NAMALWA (cell line): ENCODE measurements around the gene PDE4DIP.
"Not testable (repeated sequence)": the region's sequence is repeated elsewhere in the genome, so short reads cannot be mapped to it uniquely, and the experiment has no call there.

Experiments used
- DNase-seq: peaks from one replicate; pipeline ENCODE4 v3.0.0-alpha.2; 2015; ENCODE audit warnings: low spot score

PDE4DIP gene

DNA sequence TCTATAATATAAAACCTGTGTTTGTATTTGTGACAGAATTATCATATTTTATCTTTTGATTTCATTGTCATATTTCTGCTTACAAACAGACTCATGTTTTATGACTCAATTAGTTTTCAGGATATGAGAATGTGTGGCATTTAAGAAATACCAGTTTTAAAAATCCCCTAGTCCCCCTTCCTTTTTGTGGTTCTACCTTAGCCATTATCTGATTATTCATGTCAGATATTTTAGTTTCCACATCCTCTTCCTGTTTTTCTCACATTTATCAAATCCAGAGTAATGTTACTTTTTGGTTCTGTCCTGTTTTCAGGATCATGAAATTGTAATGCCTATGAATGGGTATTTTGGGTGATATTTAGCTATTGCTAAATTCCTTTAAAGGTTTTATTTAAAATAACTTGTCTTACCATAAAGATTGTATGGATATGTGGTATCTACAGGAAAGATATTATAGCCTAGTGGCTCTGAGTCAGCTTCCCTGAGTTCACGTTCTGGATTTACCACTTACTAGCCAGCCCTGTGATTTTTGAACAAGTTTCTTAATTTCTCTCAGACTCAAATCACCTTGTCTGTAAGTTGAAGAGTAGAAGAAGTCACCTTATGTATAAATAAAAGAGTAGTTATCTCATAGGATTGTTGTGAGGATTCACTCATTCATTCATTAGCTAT is 131.8 kb downstream of the PDE4DIP start:
- DNase-seq = not testable (repeated sequence)

- DNase-seq = not testable (repeated sequence)
Observed at GRCh38 chr1:148977785-148978184, 133.6 kb downstream of the PDE4DIP start.

- not testable (repeated sequence) for DNase-seq
Observed at GRCh38 chr1:148989378-148989777, 145.2 kb downstream of the PDE4DIP start.

GRCh38 chr1:148990233-148990788 is 146.1 kb downstream of the PDE4DIP start:
- DNase-seq = not testable (repeated sequence)

- DNase-seq = not testable (repeated sequence)
Observed at GRCh38 chr1:148991818-148992217, 147.6 kb downstream of the PDE4DIP start.

DNA sequence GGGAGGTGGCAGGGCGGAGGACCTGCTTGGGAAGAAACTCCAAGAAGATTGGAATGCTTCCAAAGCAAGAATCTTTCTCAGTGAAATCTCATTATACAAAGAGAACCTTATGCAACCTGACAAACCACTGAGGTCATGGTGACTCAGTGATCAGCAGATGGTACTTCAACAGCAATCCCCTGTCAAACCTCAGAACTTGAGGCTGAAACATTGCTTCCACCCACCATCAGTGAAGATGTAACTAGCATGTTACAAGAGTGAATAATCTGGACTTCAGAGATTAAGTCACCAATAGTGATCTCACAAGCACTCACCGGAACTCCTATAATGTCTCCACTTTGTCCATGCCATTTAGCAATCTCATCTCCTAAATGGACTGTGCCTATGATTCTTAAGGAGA is 148.1 kb downstream of the PDE4DIP start:
- DNase-seq = not testable (repeated sequence)

DNA sequence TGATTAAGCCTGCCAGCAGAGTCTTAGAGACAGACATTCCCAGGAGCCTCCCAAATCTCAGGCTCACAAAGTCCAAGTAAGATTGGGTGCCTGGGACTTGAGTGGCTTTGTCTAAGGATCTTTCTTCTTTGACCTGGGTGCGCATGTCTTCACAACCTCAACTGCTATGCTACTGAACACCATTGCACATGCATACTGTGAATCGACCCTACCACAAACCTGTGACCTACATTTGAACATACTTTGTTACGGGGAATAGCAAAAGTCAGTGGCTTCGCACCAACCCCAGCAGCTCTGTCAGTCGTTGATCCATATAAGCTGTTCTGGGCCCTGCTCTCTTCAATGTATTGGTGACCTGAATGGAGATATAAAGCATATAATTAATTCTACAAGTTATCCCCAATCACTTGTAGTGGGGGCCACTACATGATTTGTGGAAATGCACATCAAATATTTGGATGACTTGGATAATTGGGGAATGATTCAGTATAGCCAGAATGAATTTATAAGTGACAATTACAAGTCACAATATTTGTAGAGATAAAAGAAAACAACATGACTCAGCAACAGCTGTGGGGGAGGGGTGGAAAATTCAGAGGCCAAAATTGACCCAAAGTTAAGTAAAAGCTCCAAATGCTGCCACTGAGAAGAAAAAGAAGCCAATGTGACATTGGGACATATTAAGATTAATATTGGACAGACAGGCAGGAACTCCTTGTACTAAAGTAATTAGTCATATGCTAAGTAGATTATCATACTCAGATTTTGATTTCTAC is 152.4 kb downstream of the PDE4DIP start:
- DNase-seq = not testable (repeated sequence)

DNA sequence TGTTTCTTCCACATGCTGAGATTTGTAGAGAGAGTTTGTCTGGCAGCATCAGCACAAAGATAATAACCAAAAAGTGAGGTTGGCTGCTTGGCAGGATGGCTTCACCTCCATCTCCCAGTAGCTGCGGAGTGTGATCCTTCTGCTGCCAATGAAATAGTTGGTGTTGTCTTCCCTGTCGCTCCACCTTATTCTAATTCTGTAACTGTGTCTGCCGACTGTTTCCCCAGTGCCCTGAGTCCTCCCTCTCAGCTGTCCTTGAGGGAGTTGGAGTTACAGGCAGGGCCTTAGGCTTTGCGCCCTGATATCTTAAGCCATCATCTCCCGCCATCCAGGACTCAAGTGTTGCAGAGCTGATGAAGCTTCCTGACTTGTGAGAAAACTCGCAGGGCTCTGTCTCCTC is 153.2 kb downstream of the PDE4DIP start:
- not testable (repeated sequence) for DNase-seq

GRCh38 chr1:149002664-149003063 is 158.4 kb downstream of the PDE4DIP start:
- not testable (repeated sequence) for DNase-seq

GRCh38 chr1:149008326-149008725 is 164.1 kb downstream of the PDE4DIP start:
- DNase-seq = not testable (repeated sequence)

DNA sequence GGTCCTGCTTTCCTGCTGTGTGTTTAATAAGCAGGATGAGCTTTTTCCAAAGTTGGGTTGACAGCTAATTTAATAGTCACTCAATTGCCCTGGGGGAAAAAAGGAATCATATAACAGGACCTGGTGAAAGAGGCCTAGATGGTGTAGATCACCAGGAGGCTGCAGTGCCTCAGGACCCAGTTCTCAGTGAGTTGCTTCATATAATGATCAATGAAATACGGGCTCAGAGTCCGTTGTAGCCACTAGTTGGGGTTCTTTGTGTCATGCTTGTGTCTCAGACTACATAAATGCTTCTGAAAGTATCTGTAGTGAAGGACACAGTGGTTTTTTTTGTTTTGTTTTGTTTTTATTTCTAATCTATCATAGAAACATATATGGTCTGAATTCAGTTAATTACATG is 164.5 kb downstream of the PDE4DIP start:
- not testable (repeated sequence) for DNase-seq

DNA sequence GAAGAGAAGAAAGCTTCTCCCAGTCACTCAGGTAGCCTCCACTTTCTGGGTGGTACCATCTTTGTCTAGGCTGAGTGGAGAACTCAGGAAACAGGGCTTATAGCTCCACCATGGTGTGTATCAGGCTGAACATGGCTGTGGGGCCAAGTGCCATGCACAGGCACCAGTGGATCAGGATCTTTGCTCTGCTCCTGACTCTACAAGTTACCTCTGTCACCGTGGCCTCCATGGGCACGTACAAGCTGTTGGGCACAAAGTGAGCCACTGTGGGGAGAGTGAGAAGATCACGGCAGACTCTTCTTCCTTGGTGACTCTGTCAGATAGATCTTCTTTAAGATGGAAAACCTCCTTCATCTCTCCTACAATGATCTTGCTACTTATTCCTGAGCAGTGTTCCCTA is 165.5 kb downstream of the PDE4DIP start:
- DNase-seq = not testable (repeated sequence)

- DNase-seq = not testable (repeated sequence)
Observed at GRCh38 chr1:149012599-149012998, 168.4 kb downstream of the PDE4DIP start.

GRCh38 chr1:149013513-149013912 is 169.3 kb downstream of the PDE4DIP start:
- DNase-seq = not testable (repeated sequence)

DNA sequence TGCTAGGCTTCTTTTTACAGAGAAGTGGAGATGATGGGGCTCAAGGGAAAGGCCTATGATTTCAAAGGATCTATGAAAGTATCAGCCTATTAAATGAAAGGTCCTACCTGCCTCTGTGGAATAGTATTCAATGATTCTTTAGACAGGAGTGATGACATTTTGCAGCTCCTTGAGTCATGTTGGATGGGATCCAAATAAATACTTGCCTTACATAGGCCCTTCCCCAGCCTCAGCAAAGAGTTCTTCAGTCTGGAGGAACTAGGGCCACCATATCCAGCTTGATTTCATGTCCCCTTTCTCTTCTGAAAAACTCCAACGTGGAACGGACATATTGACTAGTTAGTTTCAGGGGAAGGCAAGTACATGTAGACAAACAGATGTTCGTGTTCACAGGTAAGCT is 171.3 kb downstream of the PDE4DIP start:
- DNase-seq = not testable (repeated sequence)

DNA sequence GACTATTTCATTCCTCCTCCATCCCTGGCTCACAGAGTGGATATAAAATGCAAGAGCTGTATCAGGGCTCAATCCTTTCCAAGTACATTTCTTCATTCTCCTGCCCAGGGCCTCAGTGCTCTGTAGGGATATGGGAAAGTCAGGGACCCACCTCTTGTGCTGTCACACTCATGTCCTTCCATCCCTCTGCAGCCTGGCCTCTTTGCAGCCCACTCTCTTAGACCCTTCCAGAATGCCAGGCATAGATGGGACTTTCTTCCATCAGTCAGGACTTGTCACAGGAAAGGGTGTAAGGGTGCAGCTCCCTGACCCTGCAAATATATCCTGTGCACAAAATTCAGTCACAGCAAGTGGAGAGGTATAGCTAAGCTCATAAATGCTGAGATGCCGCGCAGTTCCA is 172.4 kb downstream of the PDE4DIP start:
- not testable (repeated sequence) for DNase-seq

DNA sequence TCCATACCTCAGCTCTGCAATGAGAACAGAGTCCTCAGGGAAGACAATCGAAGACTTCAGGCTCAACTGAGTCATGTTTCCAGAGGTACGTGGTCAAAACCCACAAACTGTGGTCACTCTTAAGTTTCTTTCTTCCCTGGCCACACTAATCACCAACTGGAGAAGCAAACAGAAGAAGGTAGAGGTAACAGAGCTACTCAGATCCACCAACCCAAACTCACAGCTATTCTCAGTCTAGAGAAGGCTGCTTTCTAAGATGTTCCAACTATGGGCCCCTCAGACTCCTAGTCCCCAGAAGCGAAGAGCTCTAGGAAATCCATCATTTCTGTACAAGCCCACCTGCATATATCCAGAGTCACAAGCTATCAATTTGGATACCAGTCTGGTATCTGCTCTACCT is 174.3 kb downstream of the PDE4DIP start:
- not testable (repeated sequence) for DNase-seq

- not testable (repeated sequence) for DNase-seq
Observed at GRCh38 chr1:149024327-149024726, 180.1 kb downstream of the PDE4DIP start.

DNA sequence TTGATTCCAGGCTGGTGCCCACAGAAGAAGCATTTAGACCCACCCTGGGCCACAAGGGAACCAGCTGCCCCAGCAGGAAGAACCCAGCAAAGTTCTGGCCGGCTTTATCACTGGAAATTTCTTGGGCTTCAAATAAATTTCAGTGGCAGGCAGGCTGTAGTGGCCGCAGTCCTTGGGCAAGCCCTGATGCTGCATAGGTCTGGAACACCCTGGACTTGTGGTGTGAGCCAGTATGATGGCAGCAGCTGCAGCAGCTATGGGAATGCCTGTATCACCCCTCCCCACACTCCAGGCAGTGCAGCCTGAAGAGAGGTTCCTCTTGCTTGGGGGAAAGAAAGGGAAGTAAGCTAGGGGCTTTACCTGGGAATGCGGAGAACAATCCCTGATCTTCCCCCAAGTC is 189.7 kb downstream of the PDE4DIP start:
- not testable (repeated sequence) for DNase-seq

DNA sequence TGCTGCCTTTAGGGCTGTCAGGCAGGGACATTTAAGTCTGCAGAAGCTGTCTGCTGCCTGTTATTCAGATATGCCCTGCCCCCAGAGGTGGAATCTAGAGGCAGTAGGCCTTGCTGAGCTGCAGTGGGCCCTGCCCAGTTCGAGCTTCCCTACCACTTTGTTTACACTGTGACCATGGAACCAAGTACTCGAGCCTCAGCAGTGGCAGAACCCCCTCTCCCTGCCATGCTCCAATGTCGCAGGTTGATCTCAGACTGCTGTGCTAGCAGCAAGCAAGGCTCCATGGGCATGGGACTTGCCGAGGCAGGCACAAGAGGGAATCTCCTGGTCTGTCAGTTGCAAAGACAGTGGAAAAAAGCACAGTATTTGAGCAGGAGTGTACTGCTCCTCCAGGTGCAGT is 198.8 kb downstream of the PDE4DIP start:
- not testable (repeated sequence) for DNase-seq

DNA sequence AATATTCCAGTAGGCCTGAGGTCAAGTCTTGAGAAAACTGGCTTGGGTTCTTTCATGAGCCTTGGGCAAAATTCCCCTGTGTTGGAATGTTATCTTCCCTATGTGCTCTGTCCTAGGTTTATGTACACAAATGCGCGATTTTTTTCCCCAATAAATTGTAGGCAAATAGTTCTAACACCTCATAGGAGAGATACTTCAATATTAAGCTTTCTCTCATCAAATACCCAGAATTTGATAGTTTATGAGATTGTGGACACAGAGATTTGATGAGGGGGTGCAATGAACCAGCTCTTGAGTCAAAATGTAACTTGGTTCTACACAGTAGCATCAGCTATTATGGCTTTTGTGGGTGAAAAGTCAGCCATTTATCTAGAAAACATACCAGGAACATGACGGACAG is 220.4 kb downstream of the PDE4DIP start:
- DNase-seq = not testable (repeated sequence)

DNA sequence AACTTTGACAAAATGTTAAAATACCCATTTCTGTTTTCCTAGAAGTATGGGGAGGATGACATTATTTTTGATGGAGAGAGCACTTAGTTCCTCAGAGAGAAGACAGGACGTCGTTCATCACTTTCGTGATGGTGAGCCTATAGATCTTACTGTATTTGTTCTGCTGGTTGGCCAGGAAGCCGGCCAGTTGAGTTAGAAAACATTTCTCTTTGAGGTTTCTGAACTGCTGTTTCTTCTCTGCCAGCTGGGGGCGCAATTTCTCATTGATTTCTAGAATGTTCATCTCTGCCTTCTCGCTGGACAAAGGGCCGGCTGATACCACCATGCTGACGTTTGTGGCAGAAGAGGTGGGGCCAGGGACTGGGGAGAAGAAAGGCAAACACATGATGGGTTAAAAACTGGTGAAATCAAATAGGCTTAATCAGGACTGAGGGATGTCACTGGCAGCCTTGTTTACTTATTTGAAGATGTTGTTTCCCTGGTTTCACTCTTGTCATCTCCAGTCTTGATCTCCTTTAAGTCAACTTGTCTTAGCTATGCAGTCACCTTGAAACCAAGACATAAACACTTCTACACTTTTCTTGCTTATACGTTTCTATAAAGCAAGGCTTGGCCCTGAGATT is 231.4 kb downstream of the PDE4DIP start:
- not testable (repeated sequence) for DNase-seq
